ENCODE data around the gene CAMKK1.

CAMKK1 gene

DNA sequence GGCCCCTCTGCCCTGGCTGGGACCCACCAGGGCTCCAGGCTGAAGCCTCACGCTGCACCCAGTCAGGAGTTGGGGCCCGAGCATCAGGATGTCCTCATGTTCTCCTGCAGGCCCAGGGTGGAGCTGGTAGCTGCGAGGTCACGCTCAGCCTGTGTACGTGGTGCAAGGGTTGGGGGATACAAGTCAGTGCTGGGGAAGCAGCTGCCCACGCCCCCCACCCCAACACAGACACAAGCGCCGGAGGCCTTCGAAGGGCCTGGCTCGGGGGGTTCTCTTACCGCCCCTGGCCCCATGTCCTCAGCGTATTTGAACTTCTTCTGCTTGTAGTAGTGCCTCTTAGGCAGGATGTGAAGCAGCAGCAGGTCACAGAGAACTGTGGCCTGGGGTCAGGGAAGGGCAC, 4.9 kb upstream of the CAMKK1 start:
- in situ Hi-C loops (cut with HindIII; ENCODE audit: low sequenced_read_pairs) = no loop called here

DNA sequence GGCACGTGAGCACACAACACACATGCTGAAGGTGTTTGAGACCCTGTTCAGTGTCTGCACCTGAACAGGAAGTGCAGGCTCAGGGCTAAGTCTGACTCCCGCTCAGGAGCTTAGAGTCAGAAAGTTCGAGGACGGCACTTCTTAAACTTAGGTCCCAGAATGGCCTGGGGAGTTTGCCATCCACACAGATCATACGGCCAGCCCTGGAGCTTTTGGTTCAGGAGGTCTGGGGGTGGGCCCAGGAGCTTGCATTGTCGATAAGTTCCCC, 4.0 kb upstream of the CAMKK1 start:
- in situ Hi-C loops (cut with HindIII; ENCODE audit: low sequenced_read_pairs) = no loop called here

DNA sequence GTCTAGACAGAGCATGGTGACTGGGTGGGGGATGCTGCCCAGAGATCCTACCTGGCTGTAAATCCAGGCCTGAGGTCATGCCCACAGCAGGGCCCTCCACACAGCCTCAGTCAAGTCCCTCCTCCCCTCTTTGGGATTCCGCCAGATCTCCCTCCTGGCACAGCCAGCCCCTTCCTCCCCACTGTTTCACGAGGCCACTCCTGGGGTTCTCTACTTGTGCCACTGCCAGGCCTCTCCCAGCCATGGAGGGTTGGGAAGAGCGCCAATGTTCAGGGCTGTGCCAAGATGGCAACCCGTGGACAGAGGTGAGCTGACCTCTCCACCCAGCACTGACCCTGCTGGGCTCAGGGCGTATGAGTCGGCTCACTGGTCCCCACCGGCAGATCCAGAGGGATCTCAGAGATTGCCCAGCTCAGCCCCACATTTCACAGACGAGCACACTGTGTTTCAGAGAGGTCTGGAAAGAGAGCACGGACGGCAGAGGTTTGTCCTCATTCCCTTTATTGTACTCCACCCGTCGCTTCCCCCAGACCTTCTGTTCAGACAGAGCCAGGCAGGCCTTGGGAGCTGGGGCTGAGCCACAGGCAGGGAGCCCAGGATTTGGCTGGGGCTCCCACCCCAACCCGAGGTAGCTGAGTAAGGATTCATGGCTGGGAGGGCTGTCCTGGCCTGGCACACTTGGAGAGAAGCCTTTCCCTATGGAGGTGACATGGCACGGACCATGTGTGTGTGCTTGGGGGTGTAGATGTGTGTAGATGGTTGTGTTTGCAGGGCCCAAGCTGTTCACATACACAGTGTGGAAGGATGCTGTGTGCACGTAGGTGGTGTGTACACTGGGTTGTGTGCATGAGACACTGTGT, 3.5 kb upstream of the CAMKK1 start:
- in situ Hi-C loops (cut with HindIII; ENCODE audit: low sequenced_read_pairs) = no loop called here

GRCh38 chr17:3895354-3895753, 2.5 kb upstream of the CAMKK1 start:
- in situ Hi-C loops (cut with HindIII; ENCODE audit: low sequenced_read_pairs) = no loop called here

DNA sequence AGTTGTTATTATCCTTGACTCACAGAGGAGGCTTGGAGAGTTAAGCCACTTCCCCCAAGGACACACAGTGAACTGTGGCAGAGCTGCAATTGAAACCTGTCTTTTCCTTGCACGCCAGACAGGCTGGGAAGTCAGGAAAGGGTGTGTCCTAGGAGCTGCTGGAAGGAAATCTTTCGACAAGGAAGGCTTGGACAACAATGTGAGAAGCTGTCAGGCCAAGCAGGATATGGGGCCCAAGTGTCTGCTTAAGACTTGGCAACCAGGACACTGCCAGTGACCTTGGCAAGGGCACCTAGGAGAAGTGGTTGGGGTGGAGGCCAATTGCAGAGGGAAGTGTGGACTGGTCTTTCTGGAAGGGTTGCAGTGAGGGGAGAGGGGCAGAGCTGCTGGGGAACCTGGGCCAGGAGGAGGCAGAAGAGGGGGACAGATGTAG, 2.1 kb upstream of the CAMKK1 start:
- in situ Hi-C loops (cut with HindIII; ENCODE audit: low sequenced_read_pairs) = no loop called here

- in situ Hi-C loops (cut with HindIII; ENCODE audit: low sequenced_read_pairs) = no loop called here
Measured at GRCh38 chr17:3894188-3894587, 1.3 kb upstream of the CAMKK1 start.

- in situ Hi-C loops (cut with HindIII; ENCODE audit: low sequenced_read_pairs) = no loop called here
Measured at GRCh38 chr17:3893720-3894116, 865 bp upstream of the CAMKK1 start.

DNA sequence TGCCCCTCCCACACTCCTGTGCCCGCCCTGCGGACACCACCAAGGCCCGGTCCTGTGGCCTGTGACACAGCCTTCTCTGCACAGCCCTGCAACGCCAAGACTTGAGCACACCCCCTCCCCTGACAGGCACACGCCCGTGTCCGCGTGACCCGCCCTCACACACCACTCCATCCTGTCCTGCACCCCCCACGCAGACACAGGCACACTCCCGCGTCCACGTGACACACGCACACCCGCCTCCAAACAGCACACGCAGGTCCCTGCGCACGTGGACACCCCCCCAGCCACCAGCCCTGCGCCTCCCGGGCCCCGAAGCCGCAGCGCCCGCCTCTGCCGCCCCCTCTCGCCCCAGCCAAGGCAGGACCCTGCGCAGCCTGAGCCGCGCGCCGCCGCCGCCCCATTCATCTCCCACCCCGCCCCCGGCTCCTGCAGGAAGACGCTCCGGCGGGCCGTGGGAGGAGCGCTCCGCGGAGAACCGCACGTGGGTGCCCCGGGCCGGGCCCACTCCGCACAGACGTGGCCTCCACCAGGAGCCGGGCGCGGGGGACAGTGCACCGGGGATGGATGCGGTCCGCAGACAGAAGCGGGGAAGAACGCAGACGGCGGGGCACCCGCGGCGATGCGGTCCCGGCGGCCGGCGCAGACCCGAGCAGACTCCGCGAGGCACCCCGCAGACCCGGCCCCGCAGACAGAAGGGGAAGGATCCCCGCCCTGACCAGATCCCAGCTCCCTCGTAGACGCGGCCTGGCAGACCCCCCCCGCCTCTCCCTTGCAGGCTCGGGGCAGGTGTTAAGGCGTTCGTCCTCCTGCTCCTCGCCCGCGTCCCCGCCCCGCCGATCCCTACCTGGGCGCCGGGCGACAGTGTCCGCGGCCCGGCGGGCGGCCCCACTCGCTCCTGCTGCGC, 506 bp downstream of the CAMKK1 start:
- in situ Hi-C loops (cut with HindIII; ENCODE audit: low sequenced_read_pairs) = no loop called here

- in situ Hi-C loops (cut with HindIII; ENCODE audit: low sequenced_read_pairs) = no loop called here
Measured at GRCh38 chr17:3891626-3892094, 1.2 kb downstream of the CAMKK1 start.

GRCh38 chr17:3890878-3891219, 2.0 kb downstream of the CAMKK1 start:
- in situ Hi-C loops (cut with HindIII; ENCODE audit: low sequenced_read_pairs) = no loop called here

GRCh38 chr17:3890082-3890877, 2.6 kb downstream of the CAMKK1 start:
- in situ Hi-C loops (cut with HindIII; ENCODE audit: low sequenced_read_pairs) = no loop called here

DNA sequence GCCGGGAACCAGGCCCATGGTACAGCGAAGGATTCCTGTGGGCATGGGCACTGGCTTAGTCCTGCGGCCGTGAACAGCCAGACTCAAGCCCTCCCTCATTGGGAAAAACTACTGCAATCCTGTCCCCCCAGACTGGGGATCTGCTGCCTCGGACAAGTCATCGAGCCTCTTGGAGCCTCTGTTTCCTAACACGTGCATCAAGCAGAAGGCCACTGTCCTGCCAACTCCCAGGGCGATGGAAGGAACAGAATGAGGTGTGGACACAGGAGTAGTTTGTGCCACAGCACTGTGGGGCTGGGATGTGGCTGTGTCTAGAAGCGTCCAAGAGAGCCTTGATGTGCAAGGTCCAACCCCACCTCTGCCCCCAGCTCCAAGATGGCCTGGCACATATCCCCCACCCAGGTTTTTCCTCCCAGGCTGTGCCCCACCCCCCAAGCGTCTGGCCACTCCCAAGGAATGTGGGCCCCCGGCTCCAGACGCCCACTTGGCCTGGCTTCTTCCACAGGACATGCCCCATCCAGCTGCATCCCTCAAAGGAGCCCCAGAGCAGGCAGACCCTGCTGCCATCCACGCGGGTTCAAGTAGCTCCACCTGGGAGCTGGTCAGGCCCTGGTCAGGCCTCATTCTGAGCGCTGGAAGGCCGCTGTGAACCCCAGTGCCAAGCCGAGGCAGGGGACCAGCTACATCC, 3.4 kb downstream of the CAMKK1 start:
- in situ Hi-C loops (cut with HindIII; ENCODE audit: low sequenced_read_pairs) = no loop called here

DNA sequence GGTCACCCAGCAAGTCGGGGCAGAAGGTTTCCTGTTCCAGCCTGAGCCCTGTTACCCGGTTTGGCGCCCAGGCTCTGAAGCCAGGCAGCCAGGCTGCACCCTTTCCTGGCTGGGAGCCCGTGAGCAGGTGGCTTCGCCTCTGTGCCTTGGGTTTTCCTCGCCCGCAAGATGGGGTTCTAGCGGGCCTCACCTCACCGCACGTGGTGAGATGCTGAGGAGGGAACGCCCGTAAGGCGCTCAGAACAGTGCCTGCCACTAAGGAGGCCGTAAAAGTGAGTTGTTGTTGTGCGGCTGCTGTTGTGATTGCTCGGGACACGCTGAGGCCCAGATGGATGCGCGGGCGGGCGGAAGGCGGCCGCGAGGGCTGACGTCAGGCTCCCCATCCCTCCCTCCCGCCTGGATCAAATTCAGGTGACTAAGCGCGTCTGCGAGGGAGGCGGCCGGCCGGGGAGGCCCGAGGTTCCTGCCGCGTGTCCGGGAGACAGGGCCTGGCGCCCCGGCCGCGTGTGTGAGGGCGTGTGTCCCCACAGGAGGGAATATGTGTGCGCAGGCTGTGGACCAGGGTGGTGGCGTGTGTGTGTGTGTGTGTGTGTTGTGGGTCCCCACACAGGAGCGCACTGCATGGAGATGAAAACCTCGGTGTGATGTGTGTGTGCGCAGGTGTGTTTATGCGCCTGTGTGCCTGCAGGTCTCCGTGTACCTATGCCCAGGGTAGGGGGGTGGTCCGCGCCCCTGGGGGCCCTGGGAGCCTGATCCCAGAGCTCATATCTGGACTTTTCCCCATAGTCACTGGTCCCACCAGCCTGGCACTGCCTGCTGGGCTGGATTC, 4.3 kb downstream of the CAMKK1 start:
- in situ Hi-C loops (cut with HindIII; ENCODE audit: low sequenced_read_pairs) = no loop called here

- in situ Hi-C loops (cut with HindIII; ENCODE audit: low sequenced_read_pairs) = no loop called here
Measured at GRCh38 chr17:3887804-3888203, 5.0 kb downstream of the CAMKK1 start.

DNA sequence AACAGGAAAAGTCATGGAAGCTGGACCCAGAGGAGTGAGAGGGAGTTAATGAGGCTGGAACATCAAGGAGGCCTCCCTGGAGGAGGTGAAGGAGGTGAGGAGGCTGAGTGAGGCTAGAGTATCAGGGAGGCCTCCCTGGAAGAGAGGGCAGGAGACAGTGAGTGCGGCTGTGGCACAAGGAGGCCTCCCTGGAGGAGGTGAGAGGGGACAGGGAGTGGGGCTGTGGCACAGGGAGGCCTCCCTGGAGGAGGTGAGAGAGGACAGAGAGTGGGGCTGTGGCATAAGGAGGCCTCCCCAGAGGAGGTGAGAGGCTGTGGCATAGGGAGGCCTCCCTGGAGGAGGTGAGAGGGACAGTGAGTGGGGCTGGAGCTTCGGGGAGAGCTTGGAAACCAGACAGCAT, 5.5 kb downstream of the CAMKK1 start:
- in situ Hi-C loops (cut with HindIII; ENCODE audit: low sequenced_read_pairs) = no loop called here

- in situ Hi-C loops (cut with HindIII; ENCODE audit: low sequenced_read_pairs) = no loop called here
Measured at GRCh38 chr17:3886776-3887175, 6.1 kb downstream of the CAMKK1 start.

DNA sequence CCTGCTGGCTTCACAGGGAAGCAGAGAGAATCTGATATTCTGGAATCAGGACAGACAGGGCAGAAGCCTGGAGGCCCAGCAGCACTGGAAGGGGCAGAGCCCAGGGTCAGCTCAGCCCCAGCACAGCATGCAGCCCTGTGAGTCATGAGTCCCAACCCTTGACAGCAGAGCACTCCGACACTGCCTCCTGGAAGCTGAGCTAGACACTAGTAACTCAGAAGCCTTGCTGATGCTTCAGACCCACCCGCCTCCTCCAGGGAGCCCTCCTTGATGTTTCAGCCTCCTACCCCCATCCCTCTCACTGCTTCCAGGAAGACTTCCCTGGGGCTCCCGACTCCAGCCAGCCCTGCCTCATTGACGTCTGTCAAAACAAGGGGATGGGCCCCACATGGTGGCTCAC, 6.9 kb downstream of the CAMKK1 start:
- in situ Hi-C loops (cut with HindIII; ENCODE audit: low sequenced_read_pairs) = no loop called here

- in situ Hi-C loops (cut with HindIII; ENCODE audit: low sequenced_read_pairs) = no loop called here
Measured at GRCh38 chr17:3885271-3885670, 7.6 kb downstream of the CAMKK1 start.

GRCh38 chr17:3884188-3884587, 8.7 kb downstream of the CAMKK1 start:
- in situ Hi-C loops (cut with HindIII; ENCODE audit: low sequenced_read_pairs) = no loop called here

DNA sequence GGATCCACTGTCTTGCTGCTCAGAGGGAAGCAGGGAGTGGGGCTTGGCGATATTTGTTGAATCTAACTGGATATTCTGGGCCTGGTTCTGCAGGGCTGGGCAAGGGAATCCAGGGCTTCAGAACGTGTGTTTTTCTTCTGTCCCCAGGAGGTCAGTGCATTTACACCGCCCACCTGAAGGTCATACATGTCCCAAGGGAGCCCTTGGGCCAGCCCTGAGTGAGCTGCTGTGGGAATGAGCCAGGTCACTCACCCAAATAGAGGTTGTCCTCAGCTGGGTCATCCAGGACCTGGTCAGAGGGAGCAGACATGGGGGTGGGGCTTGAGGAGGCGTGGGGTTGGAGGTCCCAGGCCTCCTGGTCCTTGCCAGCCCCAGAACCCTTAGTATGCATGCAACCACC, 10.6 kb downstream of the CAMKK1 start:
- in situ Hi-C loops (cut with HindIII; ENCODE audit: low sequenced_read_pairs) = no loop called here
